GM19035 (cell line): Measurements from ENCODE around the gene CCL25.
"Not testable (repeated sequence)": the region's sequence is repeated elsewhere in the genome, so short reads cannot be mapped to it uniquely, and the experiment has no call there.

ENCODE experiments used
- ATAC-seq: cut with Tn5 transposase; IDR thresholded peaks from one replicate; pipeline ENCODE4 v1.9.1; 2021; ENCODE audit not compliant: unreplicated experiment

Gene CCL25

GRCh38 chr19:8084152-8084551 is 31.6 kb downstream of the CCL25 start:
- no peak for ATAC-seq

GRCh38 chr19:8085598-8086408 is 33.2 kb downstream of the CCL25 start:
- ATAC-seq = no peak

- no peak for ATAC-seq
These were observed 34.3 kb downstream of the CCL25 start for GRCh38 chr19:8086849-8087248.

- no peak for ATAC-seq
These were observed 35.3 kb downstream of the CCL25 start for GRCh38 chr19:8087876-8088275.

GRCh38 chr19:8088752-8089663 is 36.4 kb downstream of the CCL25 start:
- no peak for ATAC-seq

GRCh38 chr19:8089664-8090601 is 37.4 kb downstream of the CCL25 start:
- ATAC-seq = no peak

GRCh38 chr19:8090950-8091349 is 38.4 kb downstream of the CCL25 start:
- no peak for ATAC-seq

GRCh38 chr19:8093740-8094139 is 41.2 kb downstream of the CCL25 start:
- no peak for ATAC-seq

- ATAC-seq = no peak
These were observed 41.8 kb downstream of the CCL25 start for GRCh38 chr19:8094336-8094735.

- no peak for ATAC-seq
These were observed 42.9 kb downstream of the CCL25 start for GRCh38 chr19:8095354-8095886.

- ATAC-seq = no peak
These were observed 43.5 kb downstream of the CCL25 start for GRCh38 chr19:8096071-8096470.

GRCh38 chr19:8097198-8097597 is 44.6 kb downstream of the CCL25 start:
- no peak for ATAC-seq

GRCh38 chr19:8097681-8098567 is 45.4 kb downstream of the CCL25 start:
- no peak for ATAC-seq

- ATAC-seq = no peak
These were observed 48.8 kb downstream of the CCL25 start for GRCh38 chr19:8101311-8101710.

GRCh38 chr19:8101910-8102309 is 49.4 kb downstream of the CCL25 start:
- not testable (repeated sequence) for ATAC-seq

GRCh38 chr19:8105471-8105870 is 52.9 kb downstream of the CCL25 start:
- no peak for ATAC-seq

- ATAC-seq = no peak
These were observed 54.8 kb downstream of the CCL25 start for GRCh38 chr19:8107301-8107903.

GRCh38 chr19:8108560-8109445 is 56.2 kb downstream of the CCL25 start:
- no peak for ATAC-seq
